Measurements from ENCODE around the gene PLPP1.

GRCh38 chr5:55530669-55531068 lies 4.1 kb downstream of the PLPP1 start:
- TF ChIP-seq POLR2A (IDR thresholded peaks at IDR 0.05; ENCODE audit: low read length) (no peak), GATA1 (IDR thresholded peaks at IDR 0.05; ENCODE audit: low read depth, low read length) (no peak)
